ENCODE measurements around the gene ZNF530.

DNA sequence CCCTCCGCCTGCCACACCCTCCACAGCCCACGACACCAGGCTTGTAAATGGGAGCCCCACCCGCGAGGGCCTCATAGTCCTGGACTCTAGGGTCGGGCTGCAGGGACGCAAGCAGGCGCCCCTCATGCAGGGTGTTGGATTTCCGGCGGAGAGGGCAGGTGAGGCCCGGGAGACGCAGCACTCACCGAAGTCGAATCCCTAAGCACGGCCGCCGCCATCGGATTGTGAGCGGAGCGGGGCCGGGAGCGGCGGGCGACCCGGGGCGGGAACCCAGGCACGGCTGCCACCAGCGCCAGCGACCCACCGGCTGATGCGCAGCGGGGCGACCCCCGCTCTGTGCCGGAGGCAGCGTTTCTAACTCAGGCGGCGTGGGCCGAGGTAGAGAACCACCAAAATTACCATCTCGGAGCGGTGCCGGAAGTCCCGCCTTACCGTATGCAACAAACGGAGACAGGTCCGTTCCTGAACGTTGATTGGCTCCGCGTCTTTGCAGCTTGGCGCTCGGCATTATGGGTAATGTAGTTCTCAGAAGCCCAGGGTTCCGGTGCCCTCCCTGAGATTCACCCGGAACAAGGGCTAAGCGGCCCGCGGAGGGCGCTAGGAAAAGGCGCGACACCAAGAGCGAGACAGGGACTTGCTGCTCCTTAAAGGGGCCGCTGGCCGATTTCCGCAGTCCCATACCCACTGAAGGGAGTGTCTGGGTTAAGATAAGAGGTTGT, 21.0 kb upstream of the ZNF530 start, which contains the start of gene ZNF416:
- TF ChIP-seq EZH2 (IDR thresholded peaks at IDR 0.05; ENCODE audit: insufficient read depth, low read length) = no peak
- TF ChIP-seq, protein P1, sequence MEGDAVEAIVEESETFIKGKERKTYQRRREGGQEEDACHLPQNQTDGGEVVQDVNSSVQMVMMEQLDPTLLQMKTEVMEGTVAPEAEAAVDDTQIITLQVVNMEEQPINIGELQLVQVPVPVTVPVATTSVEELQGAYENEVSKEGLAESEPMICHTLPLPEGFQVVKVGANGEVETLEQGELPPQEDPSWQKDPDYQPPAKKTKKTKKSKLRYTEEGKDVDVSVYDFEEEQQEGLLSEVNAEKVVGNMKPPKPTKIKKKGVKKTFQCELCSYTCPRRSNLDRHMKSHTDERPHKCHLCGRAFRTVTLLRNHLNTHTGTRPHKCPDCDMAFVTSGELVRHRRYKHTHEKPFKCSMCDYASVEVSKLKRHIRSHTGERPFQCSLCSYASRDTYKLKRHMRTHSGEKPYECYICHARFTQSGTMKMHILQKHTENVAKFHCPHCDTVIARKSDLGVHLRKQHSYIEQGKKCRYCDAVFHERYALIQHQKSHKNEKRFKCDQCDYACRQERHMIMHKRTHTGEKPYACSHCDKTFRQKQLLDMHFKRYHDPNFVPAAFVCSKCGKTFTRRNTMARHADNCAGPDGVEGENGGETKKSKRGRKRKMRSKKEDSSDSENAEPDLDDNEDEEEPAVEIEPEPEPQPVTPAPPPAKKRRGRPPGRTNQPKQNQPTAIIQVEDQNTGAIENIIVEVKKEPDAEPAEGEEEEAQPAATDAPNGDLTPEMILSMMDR (IDR thresholded peaks at IDR 0.05; ENCODE audit: insufficient read depth, low read depth, low read length) = no peak

Data from astrocyte (in vitro differentiated cells and primary cell).